ENCODE results near the gene WSCD2.

- TF ChIP-seq, protein P1, sequence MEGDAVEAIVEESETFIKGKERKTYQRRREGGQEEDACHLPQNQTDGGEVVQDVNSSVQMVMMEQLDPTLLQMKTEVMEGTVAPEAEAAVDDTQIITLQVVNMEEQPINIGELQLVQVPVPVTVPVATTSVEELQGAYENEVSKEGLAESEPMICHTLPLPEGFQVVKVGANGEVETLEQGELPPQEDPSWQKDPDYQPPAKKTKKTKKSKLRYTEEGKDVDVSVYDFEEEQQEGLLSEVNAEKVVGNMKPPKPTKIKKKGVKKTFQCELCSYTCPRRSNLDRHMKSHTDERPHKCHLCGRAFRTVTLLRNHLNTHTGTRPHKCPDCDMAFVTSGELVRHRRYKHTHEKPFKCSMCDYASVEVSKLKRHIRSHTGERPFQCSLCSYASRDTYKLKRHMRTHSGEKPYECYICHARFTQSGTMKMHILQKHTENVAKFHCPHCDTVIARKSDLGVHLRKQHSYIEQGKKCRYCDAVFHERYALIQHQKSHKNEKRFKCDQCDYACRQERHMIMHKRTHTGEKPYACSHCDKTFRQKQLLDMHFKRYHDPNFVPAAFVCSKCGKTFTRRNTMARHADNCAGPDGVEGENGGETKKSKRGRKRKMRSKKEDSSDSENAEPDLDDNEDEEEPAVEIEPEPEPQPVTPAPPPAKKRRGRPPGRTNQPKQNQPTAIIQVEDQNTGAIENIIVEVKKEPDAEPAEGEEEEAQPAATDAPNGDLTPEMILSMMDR (IDR thresholded peaks at IDR 0.05): no peak
- no peak for TF ChIP-seq POLR2A (IDR thresholded peaks at IDR 0.05)
These were observed 22.6 kb downstream of the WSCD2 start for GRCh38 chr12:108151533-108152169.

All from Peyer's patch (tissue), 4 donors.